ENCODE results near the gene DUSP16. TPM values are rescaled to one million over a fixed set of nuclear protein-coding genes. Genes with fewer than 3 reads are reported as not detected.

DUSP16 gene
- total and polyA plus RNA-seq, 7 experiments from 2014 or later: 4.4 to 42.8 (median 29.2) TPM

- Mint-ChIP-seq H3K4me3 (no peak overlapping the region), H3K27ac (peak overlapping the region in 8 of 9 donors; percentile 14 to 98 (median 78)), H3K27me3 (no peaks in the 10 kb centered on the region), H3K9me3 (peaks cover 0 to 1% (median 0%) of the 10 kb centered on the region in 11 donors), H3K36me3 (peaks cover 6 to 62% (median 55%) of the 10 kb centered on the region in 5 donors), H3K4me1 (peaks cover 17 to 73% (median 48%) of the 10 kb centered on the region in 7 donors)
- H3K4me1 ChIP-seq (ENCODE audit: control insufficient read depth in 2 of 2, insufficient read depth in 2 of 2, low read length in 2 of 2): peaks cover 22 to 31% of the 10 kb centered on the region in 2 donors
- no peaks in the 10 kb centered on the region for H3K9me3 ChIP-seq (ENCODE audit: control insufficient read depth in 2 of 3, low read length in 3 of 3)
- intact Hi-C loops (cut with micrococcal nuclease): no loop called here
- H3K36me3 ChIP-seq (ENCODE audit: control insufficient read depth in 2 of 3, insufficient read depth in 3 of 3, low read length in 3 of 3): peaks cover 0 to 36% (median 4%) of the 10 kb centered on the region in 3 experiments
- no peak overlapping the region for H3K4me3 ChIP-seq (ENCODE audit: low read length)
- no peak for ATAC-seq
- no peak overlapping the region for H3K27ac ChIP-seq (ENCODE audit: low read depth, low read length)
- CTCF ChIA-PET: interaction anchor here (0.7 kb wide), 1 partner anchor 647 kb away, joined by 4 read pairs; no protein-coding TSS in a partner anchor
- DNase-seq: no peak
- POLR2A ChIA-PET: interaction anchor here (1.4 kb wide), 1 partner anchor 12 kb away, joined by 4 read pairs; no protein-coding TSS in a partner anchor
- no peaks in the 10 kb centered on the region for H3K27me3 ChIP-seq (ENCODE audit: control insufficient read depth in 2 of 2, insufficient read depth in 2 of 2, low read length in 2 of 2)
These were observed 85.2 kb downstream of the DUSP16 start for GRCh38 chr12:12477532-12477890.

- Mint-ChIP-seq H3K27me3 (no peaks in the 10 kb centered on the region), H3K4me1 (peaks cover 14 to 70% (median 44%) of the 10 kb centered on the region in 7 donors), H3K27ac (peak overlapping the region in 7 of 9 donors; percentile 48 to 88 (median 77)), H3K4me3 (no peak overlapping the region), H3K9me3 (peaks cover 0 to 1% (median 0%) of the 10 kb centered on the region in 11 donors), H3K36me3 (peaks cover 6 to 63% (median 53%) of the 10 kb centered on the region in 5 donors)
- POLR2A ChIA-PET: interaction anchor here (0.6 to 3.2 kb wide), 5 partner anchors 11 to 237 kb away, joined by 3 to 19 read pairs (median 4); no protein-coding TSS in a partner anchor
- Histone ChIP-seq H3K27ac (ENCODE audit: low read depth, low read length) (no peak overlapping the region), H3K27me3 (ENCODE audit: control insufficient read depth in 2 of 2, insufficient read depth in 2 of 2, low read length in 2 of 2) (no peaks in the 10 kb centered on the region), H3K36me3 (ENCODE audit: control insufficient read depth in 2 of 3, insufficient read depth in 3 of 3, low read length in 3 of 3) (peaks cover 0 to 36% (median 4%) of the 10 kb centered on the region in 3 experiments), H3K4me3 (ENCODE audit: low read length) (no peak overlapping the region), H3K9me3 (ENCODE audit: control insufficient read depth in 2 of 3, low read length in 3 of 3) (no peaks in the 10 kb centered on the region), H3K4me1 (ENCODE audit: control insufficient read depth in 2 of 2, insufficient read depth in 2 of 2, low read length in 2 of 2) (peaks cover 20 to 29% of the 10 kb centered on the region in 2 donors)
- no peak for ATAC-seq
- intact Hi-C loops (cut with micrococcal nuclease): no loop called here
- DNase-seq: no peak
- CTCF ChIA-PET: interaction anchor here (0.7 to 1.1 kb wide), 4 partner anchors 9 to 646 kb away, joined by 3 to 4 read pairs (median 3); no protein-coding TSS in a partner anchor
These were observed 85.7 kb downstream of the DUSP16 start for GRCh38 chr12:12476857-12477531.

DNA sequence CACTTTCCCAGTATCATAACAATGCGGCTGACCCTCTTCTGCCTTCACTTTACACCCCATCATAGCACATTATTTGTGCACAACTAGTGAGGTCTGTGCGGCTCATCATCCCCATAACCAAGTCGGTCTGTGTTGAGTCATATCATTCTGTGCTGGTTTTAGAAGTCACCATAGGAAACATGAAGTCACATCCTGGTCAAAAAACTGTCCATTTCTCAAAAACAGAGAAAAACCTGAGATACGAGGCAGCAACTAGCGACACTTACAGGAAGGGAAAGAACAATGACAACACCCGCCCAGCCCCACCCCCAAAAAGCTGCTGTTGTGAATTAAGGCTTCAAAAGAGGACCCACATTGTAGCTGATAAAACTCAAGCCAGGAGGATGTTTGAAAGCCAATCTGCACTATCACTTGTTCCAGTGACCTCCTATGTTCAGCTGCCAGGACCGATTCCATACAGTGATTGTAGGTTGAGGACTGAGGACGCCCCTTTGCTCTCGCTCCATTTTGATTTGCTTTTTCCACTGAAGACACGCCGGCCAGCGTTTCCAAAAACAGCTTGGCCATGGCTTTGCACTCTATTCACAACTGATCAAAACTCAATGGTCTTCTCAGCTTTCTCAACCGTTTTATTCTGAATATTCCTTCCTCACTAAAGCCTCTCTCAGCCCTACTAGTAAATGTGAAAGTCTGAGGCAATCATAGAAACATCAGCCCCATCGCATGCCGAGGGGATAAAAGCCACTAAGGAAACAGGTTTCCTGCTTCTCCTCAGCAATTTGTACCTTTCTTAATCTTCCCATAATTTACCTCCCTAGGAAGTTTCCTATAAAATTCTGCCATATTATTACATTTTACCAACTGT, 87.5 kb downstream of the DUSP16 start:
- peaks cover 13 to 76% (median 59%) of the 10 kb centered on the region in 5 donors for H3K36me3 Mint-ChIP-seq
- peaks cover 7 to 17% of the 10 kb centered on the region in 2 donors for H3K4me1 ChIP-seq (ENCODE audit: control insufficient read depth in 2 of 2, insufficient read depth in 2 of 2, low read length in 2 of 2)
- no peaks in the 10 kb centered on the region for H3K27me3 Mint-ChIP-seq
- H3K27ac Mint-ChIP-seq: peak overlapping the region; percentile 72 to 95 (median 91)
- no peaks in the 10 kb centered on the region for H3K27me3 ChIP-seq (ENCODE audit: control insufficient read depth in 2 of 2, insufficient read depth in 2 of 2, low read length in 2 of 2)
- CTCF ChIA-PET: interaction anchor here (0.6 to 1.1 kb wide), 4 partner anchors 9 to 229 kb away, joined by 3 read pairs; no protein-coding TSS in a partner anchor
- H3K4me3 ChIP-seq (ENCODE audit: low read length): peak overlapping the region; percentile 7
- H3K36me3 ChIP-seq (ENCODE audit: control insufficient read depth in 2 of 3, insufficient read depth in 3 of 3, low read length in 3 of 3): peaks cover 0 to 32% (median 4%) of the 10 kb centered on the region in 3 experiments
- peaks cover 10 to 72% (median 42%) of the 10 kb centered on the region in 7 donors for H3K4me1 Mint-ChIP-seq
- intact Hi-C loops (cut with micrococcal nuclease): loop anchor here (1.0 to 2.0 kb wide), 10 partner anchors 7 to 826 kb away; partner anchors contain the start of genes DUSP16 (in 1 of the 2), ETV6 (in 1 of the 2) and GPR19 (in 1 of the 2)
- H3K27ac ChIP-seq (ENCODE audit: low read depth, low read length): peak overlapping the region; percentile 39
- H3K9me3 ChIP-seq (ENCODE audit: control insufficient read depth in 2 of 3, low read length in 3 of 3): no peaks in the 10 kb centered on the region
- peak overlapping the region in 9 of 10 donors; percentile 11 to 76 (median 43) for H3K4me3 Mint-ChIP-seq
- DNase-seq (peak in 3 of 9 donors; percentile 22 to 49 (median 37)), ATAC-seq (peak; percentile 84)
- H3K9me3 Mint-ChIP-seq: peaks cover 0 to 1% (median 0%) of the 10 kb centered on the region in 11 donors
- POLR2A ChIA-PET: interaction anchor here (0.8 to 3.2 kb wide), 5 partner anchors 9 to 220 kb away, joined by 3 to 19 read pairs (median 3); partner anchors contain the start of gene GPR19

- Histone ChIP-seq H3K4me3 (ENCODE audit: low read length) (no peak overlapping the region), H3K36me3 (ENCODE audit: control insufficient read depth in 2 of 3, insufficient read depth in 3 of 3, low read length in 3 of 3) (peaks cover 0 to 26% (median 3%) of the 10 kb centered on the region in 3 experiments), H3K27me3 (ENCODE audit: control insufficient read depth in 2 of 2, insufficient read depth in 2 of 2, low read length in 2 of 2) (no peaks in the 10 kb centered on the region), H3K27ac (ENCODE audit: low read depth, low read length) (peak overlapping the region; percentile 39), H3K9me3 (ENCODE audit: control insufficient read depth in 2 of 3, low read length in 3 of 3) (no peaks in the 10 kb centered on the region), H3K4me1 (ENCODE audit: control insufficient read depth in 2 of 2, insufficient read depth in 2 of 2, low read length in 2 of 2) (peaks cover 7 to 17% of the 10 kb centered on the region in 2 donors)
- Mint-ChIP-seq H3K27ac (peak overlapping the region; percentile 72 to 95 (median 91)), H3K27me3 (no peaks in the 10 kb centered on the region), H3K4me1 (peaks cover 10 to 69% (median 36%) of the 10 kb centered on the region in 7 donors), H3K36me3 (peaks cover 18 to 74% (median 56%) of the 10 kb centered on the region in 5 donors), H3K4me3 (peak overlapping the region in 8 of 10 donors; percentile 1 to 76 (median 45)), H3K9me3 (peaks cover 0 to 1% (median 0%) of the 10 kb centered on the region in 11 donors)
- intact Hi-C loops (cut with micrococcal nuclease): loop anchor here (1.0 to 2.0 kb wide), 7 partner anchors 8 to 826 kb away; partner anchors contain the start of genes DUSP16 (in 1 of the 2), ETV6 (in 1 of the 2) and GPR19 (in 1 of the 2)
- peak; percentile 38 for ATAC-seq
- ChIA-PET CTCF (interaction anchor here (0.6 to 1.1 kb wide), 3 partner anchors 9 to 229 kb away, joined by 3 read pairs; no protein-coding TSS in a partner anchor), POLR2A (interaction anchor here (0.6 to 3.2 kb wide), 8 partner anchors 8 to 221 kb away, joined by 3 to 19 read pairs (median 4); partner anchors contain the start of gene GPR19)
- DNase-seq: peak in 1 of 9 donors; percentile 40
These were observed 88.2 kb downstream of the DUSP16 start for GRCh38 chr12:12474471-12474928.

- ChIA-PET CTCF (interaction anchor here (0.6 to 0.9 kb wide), 3 partner anchors 79 to 225 kb away, joined by 3 to 4 read pairs (median 3); no protein-coding TSS in a partner anchor), POLR2A (interaction anchor here (1.3 to 1.8 kb wide), 2 partner anchors 8 to 10 kb away, joined by 5 to 6 read pairs; no protein-coding TSS in a partner anchor)
These were observed 89.4 kb downstream of the DUSP16 start for GRCh38 chr12:12473223-12473622.

More at GRCh38 chr12:12473223-12473622, 89.4 kb downstream of the DUSP16 start:
- Histone ChIP-seq H3K27me3 (ENCODE audit: control insufficient read depth in 2 of 2, insufficient read depth in 2 of 2, low read length in 2 of 2) (no peaks in the 10 kb centered on the region), H3K27ac (ENCODE audit: low read depth, low read length) (no peak overlapping the region), H3K4me3 (ENCODE audit: low read length) (no peak overlapping the region), H3K36me3 (ENCODE audit: control insufficient read depth in 2 of 3, insufficient read depth in 3 of 3, low read length in 3 of 3) (peaks cover 0 to 19% (median 0%) of the 10 kb centered on the region in 3 experiments), H3K4me1 (ENCODE audit: control insufficient read depth in 2 of 2, insufficient read depth in 2 of 2, low read length in 2 of 2) (peaks cover 16 to 24% of the 10 kb centered on the region in 2 donors), H3K9me3 (ENCODE audit: control insufficient read depth in 2 of 3, low read length in 3 of 3) (no peaks in the 10 kb centered on the region)
- H3K27me3 Mint-ChIP-seq: no peaks in the 10 kb centered on the region
- H3K27ac Mint-ChIP-seq: peak overlapping the region; percentile 49 to 95 (median 81)
- intact Hi-C loops (cut with micrococcal nuclease): no loop called here
- peaks cover 15 to 71% (median 40%) of the 10 kb centered on the region in 7 donors for H3K4me1 Mint-ChIP-seq
- no peak overlapping the region for H3K4me3 Mint-ChIP-seq
- no peak for DNase-seq
- H3K36me3 Mint-ChIP-seq: peaks cover 24 to 75% (median 52%) of the 10 kb centered on the region in 5 donors
- peaks cover 0 to 1% (median 0%) of the 10 kb centered on the region in 11 donors for H3K9me3 Mint-ChIP-seq
- ATAC-seq: no peak

Data from naive thymus-derived CD4-positive, alpha-beta T cell (primary cell).